Keratinocyte (primary cell): ENCODE results near the gene G3BP1. TPM values are rescaled to one million over a fixed set of nuclear protein-coding genes. Genes with fewer than 3 reads are reported as not detected.

ENCODE experiments used
- DNase-seq: peaks from one replicate; pipeline ENCODE4 v3.0.0-alpha.2; 2011; ENCODE audit warnings: low read depth, missing footprints, low spot score
- FAIRE-seq: peaks from 2 replicates; lab custom pipeline; 2011; peaks lifted over from hg19 to GRCh38; lab: Jason Lieb, UNC
- H2AFZ ChIP-seq: 2 replicates; pipeline ENCODE4 v1.6.0; 2012; ENCODE audit warnings: low read length, control low read depth, inconsistent platforms; ENCODE audit not compliant: control insufficient read depth
- H3K27ac ChIP-seq: 2 replicates; pipeline ENCODE4 v1.5.1; 2011; ENCODE audit warnings: low read length; ENCODE audit not compliant: control insufficient read depth, insufficient read depth
- H3K27me3 ChIP-seq: 3 replicates; pipeline ENCODE4 v1.6.0; 2011; ENCODE audit warnings: low read length; ENCODE audit not compliant: control insufficient read depth, insufficient read depth; ENCODE audit errors: extremely low read depth
- H3K36me3 ChIP-seq, 2 experiments: 2 replicates in 1 of 2; 3 replicates in 1 of 2; pipeline ENCODE4 v1.5.1; 2011; ENCODE audit warnings: low read length in 2 of 2, mild to moderate bottlenecking in 1 of 2; ENCODE audit not compliant: control insufficient read depth in 2 of 2, insufficient read depth in 2 of 2; ENCODE audit errors: extremely low read depth in 1 of 2
- H3K4me1 ChIP-seq: 3 replicates; pipeline ENCODE4 v1.5.1; 2011; ENCODE audit warnings: low read length; ENCODE audit not compliant: control insufficient read depth, insufficient read depth; ENCODE audit errors: extremely low read depth
- H3K4me2 ChIP-seq: 3 replicates; pipeline ENCODE4 v1.6.0; 2011; ENCODE audit warnings: low read depth, low read length; ENCODE audit not compliant: control insufficient read depth, insufficient read depth; ENCODE audit errors: extremely low read depth
- H3K4me3 ChIP-seq, 3 experiments: fragments of 200-600 bp in 1 of 3; sonication (generic) in 1 of 3; 2 replicates in 2 of 3; 3 replicates in 1 of 3; pipeline ENCODE4 v1.5.1; 2011 to 2016; ENCODE audit warnings: low read length in 3 of 3, mild to moderate bottlenecking in 3 of 3, control low read depth in 2 of 3, inconsistent platforms in 1 of 3, low read depth in 1 of 3, mixed read lengths in 1 of 3, mixed run types in 1 of 3, moderate library complexity in 1 of 3; ENCODE audit not compliant: control insufficient read depth in 2 of 3, insufficient read depth in 2 of 3; ENCODE audit errors: extremely low read depth in 1 of 3
- H3K79me2 ChIP-seq: 2 replicates; pipeline ENCODE4 v1.6.0; 2012; ENCODE audit warnings: low read length; ENCODE audit not compliant: control insufficient read depth, insufficient read depth
- H3K9ac ChIP-seq: 3 replicates; pipeline ENCODE4 v1.6.0; 2011; ENCODE audit warnings: low read length; ENCODE audit not compliant: control insufficient read depth, insufficient read depth; ENCODE audit errors: extremely low read depth
- H3K9me1 ChIP-seq: 3 replicates; pipeline ENCODE4 v1.6.0; 2011; ENCODE audit warnings: low read length; ENCODE audit not compliant: control insufficient read depth, insufficient read depth; ENCODE audit errors: extremely low read depth
- H3K9me3 ChIP-seq: 2 replicates; pipeline ENCODE4 v1.5.1; 2012; ENCODE audit warnings: low read depth, low read length; ENCODE audit not compliant: control insufficient read depth
- H4K20me1 ChIP-seq: 3 replicates; pipeline ENCODE4 v1.6.0; 2011; ENCODE audit warnings: low read length; ENCODE audit not compliant: control insufficient read depth, insufficient read depth; ENCODE audit errors: extremely low read depth
- CTCF ChIP-seq, 3 experiments: IDR thresholded peaks in 1 of 3; conservative IDR thresholded peaks in 1 of 3; optimal IDR thresholded peaks in 1 of 3; 2 replicates in 2 of 3; 3 replicates in 1 of 3; pipeline versions ENCODE3 to v1.5.1; 2011; ENCODE audit warnings: low read length in 3 of 3, mild to moderate bottlenecking in 3 of 3, moderate library complexity in 2 of 3, control low read depth in 1 of 3, inconsistent platforms in 1 of 3; ENCODE audit not compliant: insufficient read depth in 2 of 3; ENCODE audit errors: extremely low read depth in 1 of 3
- EZH2 ChIP-seq: IDR thresholded peaks from one replicate; pipeline ENCODE4 v1.6.1; 2012; ENCODE audit warnings: inconsistent platforms, mild to moderate bottlenecking, low read length, moderate library complexity
- dilution Hi-C: fragments of 300-500 bp; cut with MboI; formaldehyde crosslinking; loops from one replicate; pipeline ENCODE4 v1.7.0; 2020; ENCODE audit warnings: low sequenced_read_pairs; ENCODE audit not compliant: extremely low pct_ligation_motif_present
- polyA plus RNA-seq, 5 experiments: library from polyadenylated mRNA; depleted of rRNA in 3 of 5; stranded (reverse) in 3 of 5; stranded (forward) in 1 of 5; unstranded in 1 of 5; fragments of >200 nt; gene quantifications; 1 replicate in 1 of 5; 2 replicates in 3 of 5; 3 replicates in 1 of 5; pipeline versions ENCODE4 v1.2.1 to v1.2.3, GENCODE V29; 2011 to 2012; ENCODE audit warnings: missing spikeins in 2 of 5, low read depth in 1 of 5, low replicate concordance in 1 of 5

Gene G3BP1
- polyA plus RNA-seq, 1 donor (not counting 4 experiments of a cell fraction or from before 2014, with no cell fraction given) = 137 TPM

- TF ChIP-seq CTCF (optimal IDR thresholded peaks at IDR 0.05 in 1 of 3, IDR thresholded peaks at IDR 0.05 in 1 of 3, conservative IDR thresholded peaks at IDR 0.05 in 1 of 3; ENCODE audit: extremely low read depth in 1 of 3, insufficient read depth in 2 of 3, low read length in 3 of 3) (no peak), EZH2 (no peak)
- Histone ChIP-seq H4K20me1 (peaks cover 3% of the 10 kb centered on the region), H3K4me2 (no peak overlapping the region), H3K4me3 (no peak overlapping the region), H3K27ac (no peak overlapping the region), H3K9me1 (no peaks in the 10 kb centered on the region), H3K4me1 (no peaks in the 10 kb centered on the region), H3K79me2 (peaks cover 46% of the 10 kb centered on the region), H3K27me3 (no peaks in the 10 kb centered on the region), H3K9ac (no peak overlapping the region), H2AFZ (no peak overlapping the region), H3K9me3 (no peaks in the 10 kb centered on the region), H3K36me3 (peaks cover 20 to 33% of the 10 kb centered on the region in 2 experiments)
- dilution Hi-C loops = no loop called here
- DNase-seq (no peak), FAIRE-seq (no peak)
Measured at GRCh38 chr5:151805414-151806223, 33.9 kb downstream of the G3BP1 start.

- dilution Hi-C loops = no loop called here
- Histone ChIP-seq H4K20me1 (no peaks in the 10 kb centered on the region), H3K27ac (no peak overlapping the region), H3K4me1 (no peaks in the 10 kb centered on the region), H3K9me1 (no peaks in the 10 kb centered on the region), H3K4me3 (no peak overlapping the region), H3K4me2 (no peak overlapping the region), H3K9me3 (no peaks in the 10 kb centered on the region), H3K79me2 (peaks cover 36% of the 10 kb centered on the region), H2AFZ (no peak overlapping the region), H3K27me3 (no peaks in the 10 kb centered on the region), H3K36me3 (peaks cover 27 to 38% of the 10 kb centered on the region in 2 experiments), H3K9ac (no peak overlapping the region)
- FAIRE-seq (no peak), DNase-seq (no peak)
- TF ChIP-seq EZH2 (no peak), CTCF (optimal IDR thresholded peaks at IDR 0.05 in 1 of 3, IDR thresholded peaks at IDR 0.05 in 1 of 3, conservative IDR thresholded peaks at IDR 0.05 in 1 of 3; ENCODE audit: extremely low read depth in 1 of 3, insufficient read depth in 2 of 3, low read length in 3 of 3) (no peak)
Measured at GRCh38 chr5:151808451-151809169, 36.9 kb downstream of the G3BP1 start.
